Smooth muscle cell (in vitro differentiated cells): Measurements from ENCODE around the gene KCTD3. TPM values are rescaled to one million over a fixed set of nuclear protein-coding genes. Genes with fewer than 3 reads are reported as not detected.

Experiments
- DNase-seq: peaks from one replicate; lab custom pipeline; 2025; ENCODE audit not compliant: unreplicated experiment; lab: John Stamatoyannopoulos, UW
- H2AFZ ChIP-seq: fragments of 200-600 bp; sonication (generic); 2 replicates; pipeline ENCODE4 v1.6.0; 2016; ENCODE audit warnings: antibody characterized with exemption, low read depth, mild to moderate bottlenecking
- H3F3A ChIP-seq: fragments of 200-600 bp; sonication (generic); 2 replicates; pipeline ENCODE4 v1.6.0; 2017; ENCODE audit warnings: antibody characterized with exemption, low read depth
- H3K27ac ChIP-seq: fragments of 200-600 bp; sonication (generic); 2 replicates; pipeline ENCODE4 v1.5.1; 2016; ENCODE audit warnings: low read depth, mild to moderate bottlenecking
- H3K27me3 ChIP-seq: fragments of 200-600 bp; sonication (generic); 2 replicates; pipeline ENCODE4 v1.6.1; 2016; ENCODE audit warnings: low read depth, mild to moderate bottlenecking
- H3K36me3 ChIP-seq: fragments of 200-600 bp; sonication (generic); 2 replicates; pipeline ENCODE4 v1.5.1; 2016; ENCODE audit warnings: low read depth
- H3K4me1 ChIP-seq: fragments of 200-600 bp; sonication (generic); 2 replicates; pipeline ENCODE4 v1.5.1; 2016; ENCODE audit warnings: low read depth
- H3K4me2 ChIP-seq: fragments of 200-600 bp; sonication (generic); 2 replicates; pipeline ENCODE4 v1.6.0; 2016; ENCODE audit warnings: mild to moderate bottlenecking
- H3K4me3 ChIP-seq: fragments of 200-600 bp; sonication (generic); 2 replicates; pipeline ENCODE4 v1.5.1; 2016; ENCODE audit warnings: mild to moderate bottlenecking
- H3K79me2 ChIP-seq: fragments of 200-600 bp; sonication (generic); 2 replicates; pipeline ENCODE4 v1.6.0; 2016; ENCODE audit warnings: low read depth, mild to moderate bottlenecking
- H3K9ac ChIP-seq: fragments of 200-600 bp; sonication (generic); 2 replicates; pipeline ENCODE4 v1.6.0; 2016; ENCODE audit warnings: low read depth
- H3K9me3 ChIP-seq: fragments of 200-600 bp; sonication (generic); replicated peaks from 2 replicates; pipeline ENCODE4 v1.5.1; 2016; ENCODE audit warnings: low read depth
- H4K20me1 ChIP-seq: fragments of 200-600 bp; sonication (generic); 2 replicates; pipeline ENCODE4 v1.6.0; 2016; ENCODE audit warnings: low read depth
- CTCF ChIP-seq: fragments of 200-600 bp; sonication (generic); IDR thresholded peaks from 2 replicates; pipeline ENCODE4 v1.5.1; 2017; ENCODE audit warnings: borderline replicate concordance, mild to moderate bottlenecking, antibody characterized with exemption; ENCODE audit not compliant: insufficient read depth, poor library complexity, severe bottlenecking
- WGBS: methylation state at CpG from one replicate; pipeline ENCODE4 v1.1.7; 2016; ENCODE audit warnings: low lambda C conversion rate; 5-methylcytosine and 5-hydroxymethylcytosine counted together
- polyA plus RNA-seq: library from polyadenylated mRNA; unstranded; fragments of >200 nt; fragmentation: Nextera tagmentation; extraction: Ambion mirVana; gene quantifications from 2 replicates; pipeline ENCODE4 v1.2.1, GENCODE V29; 2016
- total RNA-seq: library from RNA; depleted of rRNA; stranded (reverse); fragments of >200 nt; gene quantifications from 2 replicates; pipeline ENCODE4 v1.2.3, GENCODE V29; 2014

Gene KCTD3
- total and polyA plus RNA-seq, 2 experiments from 2014 or later, result 15.7 to 33.3 TPM

- Histone ChIP-seq H3K4me1 (no peaks in the 10 kb centered on the region), H2AFZ (no peak overlapping the region), H3K27me3 (peaks cover 6% of the 10 kb centered on the region), H3K4me3 (no peak overlapping the region), H3F3A (no peaks in the 10 kb centered on the region), H3K9ac (no peak overlapping the region), H3K4me2 (no peak overlapping the region), H3K27ac (no peak overlapping the region), H4K20me1 (no peaks in the 10 kb centered on the region), H3K79me2 (no peaks in the 10 kb centered on the region), H3K36me3 (no peaks in the 10 kb centered on the region), H3K9me3 (no peaks in the 10 kb centered on the region)
- no peak for TF ChIP-seq CTCF
- 34% methylated on average over 3 of the region's 3 CpGs for WGBS
- no peak for DNase-seq
Measured at GRCh38 chr1:215651867-215652266, 84.8 kb downstream of the KCTD3 start.

- Histone ChIP-seq H3K27me3 (peaks cover 6% of the 10 kb centered on the region), H3K4me2 (no peak overlapping the region), H3K27ac (no peak overlapping the region), H3K9me3 (no peaks in the 10 kb centered on the region), H3K36me3 (no peaks in the 10 kb centered on the region), H3K4me3 (no peak overlapping the region), H3F3A (no peaks in the 10 kb centered on the region), H3K79me2 (no peaks in the 10 kb centered on the region), H3K9ac (no peak overlapping the region), H3K4me1 (no peaks in the 10 kb centered on the region), H2AFZ (no peak overlapping the region), H4K20me1 (no peaks in the 10 kb centered on the region)
- no peak for TF ChIP-seq CTCF
- 81% methylated on average over 1 of the region's 1 CpG for WGBS
- DNase-seq, result no peak
Measured at GRCh38 chr1:215652371-215652770, 85.3 kb downstream of the KCTD3 start.

GRCh38 chr1:215657047-215657446, 89.9 kb downstream of the KCTD3 start:
- H2AFZ ChIP-seq, result no peak overlapping the region

More at GRCh38 chr1:215657047-215657446, 89.9 kb downstream of the KCTD3 start:
- H3K4me3 ChIP-seq, result no peak overlapping the region
- no peaks in the 10 kb centered on the region for H3K9me3 ChIP-seq
- H3F3A ChIP-seq, result no peaks in the 10 kb centered on the region
- peaks cover 2% of the 10 kb centered on the region for H3K27me3 ChIP-seq
- H3K27ac ChIP-seq, result no peak overlapping the region
- no peaks in the 10 kb centered on the region for H3K4me1 ChIP-seq
- DNase-seq, result no peak
- no peaks in the 10 kb centered on the region for H3K36me3 ChIP-seq
- H3K9ac ChIP-seq, result no peak overlapping the region
- 92% methylated on average over 4 of the region's 4 CpGs for WGBS
- no peaks in the 10 kb centered on the region for H3K79me2 ChIP-seq
- H4K20me1 ChIP-seq, result no peaks in the 10 kb centered on the region
- TF ChIP-seq CTCF, result no peak
- no peak overlapping the region for H3K4me2 ChIP-seq
